A673 (cell line): ENCODE data around the gene POLD2.

Experiments used
- EZH2 ChIP-seq: fragments of 200-600 bp; sonication (generic); IDR thresholded peaks from 2 replicates; pipeline ENCODE4 v1.6.1; 2017; ENCODE audit warnings: borderline replicate concordance, low read depth, mild to moderate bottlenecking, mixed read lengths, antibody characterized with exemption, low read length; ENCODE audit not compliant: poor library complexity, severe bottlenecking
- TF ChIP-seq, protein P1 (sequence below): fragments of 300-800, 200-600 bp; sonication (generic); conservative IDR thresholded peaks from 2 replicates; pipeline ENCODE4 v1.5.1; 2017; ENCODE audit warnings: low read depth, mild to moderate bottlenecking, antibody characterized with exemption, low read length, moderate library complexity, mixed read lengths

DNA sequence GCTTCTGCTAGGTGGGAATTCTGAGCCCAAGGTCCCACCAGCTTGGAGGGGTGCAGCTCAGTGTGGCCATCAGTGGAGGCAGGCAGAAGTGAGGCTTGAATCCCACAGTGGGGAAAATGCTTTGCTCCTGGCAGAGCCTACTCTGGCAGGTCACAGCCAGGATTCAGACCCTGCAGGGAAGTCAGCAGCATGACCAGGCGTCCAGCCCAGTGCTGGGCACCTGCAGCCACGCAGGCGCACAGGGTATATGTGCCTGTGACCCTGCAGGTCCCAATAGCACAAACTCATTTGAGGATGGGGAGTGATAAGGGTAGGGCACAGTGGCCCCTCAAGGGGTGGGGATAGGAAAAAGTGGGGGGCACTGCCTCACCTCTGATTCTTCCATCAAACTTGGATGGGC lies 27.6 kb downstream of the POLD2 start:
- TF ChIP-seq, protein P1, sequence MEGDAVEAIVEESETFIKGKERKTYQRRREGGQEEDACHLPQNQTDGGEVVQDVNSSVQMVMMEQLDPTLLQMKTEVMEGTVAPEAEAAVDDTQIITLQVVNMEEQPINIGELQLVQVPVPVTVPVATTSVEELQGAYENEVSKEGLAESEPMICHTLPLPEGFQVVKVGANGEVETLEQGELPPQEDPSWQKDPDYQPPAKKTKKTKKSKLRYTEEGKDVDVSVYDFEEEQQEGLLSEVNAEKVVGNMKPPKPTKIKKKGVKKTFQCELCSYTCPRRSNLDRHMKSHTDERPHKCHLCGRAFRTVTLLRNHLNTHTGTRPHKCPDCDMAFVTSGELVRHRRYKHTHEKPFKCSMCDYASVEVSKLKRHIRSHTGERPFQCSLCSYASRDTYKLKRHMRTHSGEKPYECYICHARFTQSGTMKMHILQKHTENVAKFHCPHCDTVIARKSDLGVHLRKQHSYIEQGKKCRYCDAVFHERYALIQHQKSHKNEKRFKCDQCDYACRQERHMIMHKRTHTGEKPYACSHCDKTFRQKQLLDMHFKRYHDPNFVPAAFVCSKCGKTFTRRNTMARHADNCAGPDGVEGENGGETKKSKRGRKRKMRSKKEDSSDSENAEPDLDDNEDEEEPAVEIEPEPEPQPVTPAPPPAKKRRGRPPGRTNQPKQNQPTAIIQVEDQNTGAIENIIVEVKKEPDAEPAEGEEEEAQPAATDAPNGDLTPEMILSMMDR, result no peak
- TF ChIP-seq EZH2, result no peak
